HG02981 (cell line): ENCODE data around the gene CRACR2B.

Experiments used
- ATAC-seq: cut with Tn5 transposase; IDR thresholded peaks from one replicate; pipeline ENCODE4 v1.9.1; 2021; ENCODE audit warnings: mild to moderate bottlenecking, moderate library complexity; ENCODE audit not compliant: unreplicated experiment

The CRACR2B gene

GRCh38 chr11:837189-837989, 9.7 kb downstream of the CRACR2B start:
- ATAC-seq, result no peak

DNA sequence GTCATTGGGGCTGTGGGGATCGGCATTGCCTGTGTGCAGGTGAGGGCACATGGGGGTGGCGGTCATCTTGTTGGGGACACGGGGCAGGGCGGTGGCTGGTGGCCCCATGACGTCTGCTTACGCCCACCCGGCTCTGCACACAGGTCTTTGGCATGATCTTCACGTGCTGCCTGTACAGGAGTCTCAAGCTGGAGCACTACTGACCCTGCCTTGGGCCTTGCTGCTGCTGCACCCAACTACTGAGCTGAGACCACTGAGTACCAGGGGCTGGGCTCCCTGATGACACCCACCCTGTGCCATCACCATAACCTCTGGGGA, 10.2 kb downstream of the CRACR2B start:
- no peak for ATAC-seq

GRCh38 chr11:838441-839279, 10.9 kb downstream of the CRACR2B start:
- ATAC-seq, result no peak

GRCh38 chr11:839280-839623, 11.5 kb downstream of the CRACR2B start:
- ATAC-seq, result no peak

DNA sequence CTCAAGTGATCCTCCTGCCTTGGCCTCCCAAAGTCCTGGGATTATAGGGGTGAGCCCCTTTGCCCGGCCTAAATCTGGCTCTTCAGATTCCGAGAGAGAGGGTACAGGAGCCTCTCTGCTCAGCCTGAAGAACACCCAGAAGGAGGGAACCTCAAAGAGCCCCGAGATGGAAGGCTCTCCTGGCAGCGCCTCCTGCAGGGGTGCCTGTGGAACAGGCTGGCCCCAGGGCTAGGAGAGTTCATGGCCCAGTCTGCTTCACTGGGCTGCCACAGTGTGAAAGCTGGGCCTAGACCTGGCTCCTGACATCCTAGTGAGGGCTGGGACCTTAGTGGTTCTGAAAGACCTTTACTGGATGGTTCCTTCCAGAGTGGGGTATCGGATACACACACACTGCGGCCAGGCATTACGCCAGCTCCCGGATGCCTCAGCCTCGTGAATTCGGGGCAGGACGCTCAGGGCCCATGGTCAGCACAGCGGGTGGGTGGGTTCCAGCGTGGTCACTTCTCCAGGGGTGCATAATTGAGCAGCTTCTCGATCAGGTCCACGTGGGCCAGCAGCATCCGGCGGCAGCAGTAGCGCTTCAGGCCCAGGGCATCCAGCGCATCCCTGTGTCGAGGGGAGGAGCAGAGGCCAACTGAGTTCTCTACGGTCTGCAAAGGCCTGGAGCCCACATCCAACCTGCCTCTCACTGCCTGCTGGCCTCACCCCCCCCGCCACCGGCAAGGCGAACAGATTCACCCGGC, 12.3 kb downstream of the CRACR2B start:
- ATAC-seq, result no peak

DNA sequence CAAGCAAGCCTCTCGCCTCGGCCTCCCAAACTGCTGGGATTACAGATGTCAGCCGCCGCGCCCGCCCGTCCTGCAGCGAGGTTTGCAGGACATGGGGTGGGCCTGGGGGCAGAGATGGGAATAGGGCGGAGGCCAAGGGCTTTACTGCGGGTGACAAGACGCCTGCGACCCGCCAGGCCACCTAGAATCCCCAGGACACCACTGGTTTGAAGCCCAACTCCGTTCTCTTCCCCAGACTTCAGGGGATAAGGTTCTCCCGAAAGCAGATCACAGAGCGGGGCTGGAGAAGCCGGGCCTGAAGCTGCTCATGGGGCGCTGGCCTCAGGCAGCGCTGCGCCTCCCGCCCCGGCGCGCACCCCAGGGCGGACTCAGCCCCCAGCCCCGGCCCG, 14.3 kb downstream of the CRACR2B start:
- peak; percentile 18 for ATAC-seq

- peak; percentile 56 for ATAC-seq
Observed at GRCh38 chr11:842370-843002, 14.8 kb downstream of the CRACR2B start, which contains the start of the genes POLR2L and TSPAN4. POLR2L (minus strand) TSS chr11:842529; CDS start chr11:842508, 21 bp downstream. TSPAN4 (plus strand) TSS chr11:842852; CDS start chr11:850305, 7,453 bp downstream.

GRCh38 chr11:843086-843734, 15.5 kb downstream of the CRACR2B start:
- ATAC-seq, result peak; percentile 13

DNA sequence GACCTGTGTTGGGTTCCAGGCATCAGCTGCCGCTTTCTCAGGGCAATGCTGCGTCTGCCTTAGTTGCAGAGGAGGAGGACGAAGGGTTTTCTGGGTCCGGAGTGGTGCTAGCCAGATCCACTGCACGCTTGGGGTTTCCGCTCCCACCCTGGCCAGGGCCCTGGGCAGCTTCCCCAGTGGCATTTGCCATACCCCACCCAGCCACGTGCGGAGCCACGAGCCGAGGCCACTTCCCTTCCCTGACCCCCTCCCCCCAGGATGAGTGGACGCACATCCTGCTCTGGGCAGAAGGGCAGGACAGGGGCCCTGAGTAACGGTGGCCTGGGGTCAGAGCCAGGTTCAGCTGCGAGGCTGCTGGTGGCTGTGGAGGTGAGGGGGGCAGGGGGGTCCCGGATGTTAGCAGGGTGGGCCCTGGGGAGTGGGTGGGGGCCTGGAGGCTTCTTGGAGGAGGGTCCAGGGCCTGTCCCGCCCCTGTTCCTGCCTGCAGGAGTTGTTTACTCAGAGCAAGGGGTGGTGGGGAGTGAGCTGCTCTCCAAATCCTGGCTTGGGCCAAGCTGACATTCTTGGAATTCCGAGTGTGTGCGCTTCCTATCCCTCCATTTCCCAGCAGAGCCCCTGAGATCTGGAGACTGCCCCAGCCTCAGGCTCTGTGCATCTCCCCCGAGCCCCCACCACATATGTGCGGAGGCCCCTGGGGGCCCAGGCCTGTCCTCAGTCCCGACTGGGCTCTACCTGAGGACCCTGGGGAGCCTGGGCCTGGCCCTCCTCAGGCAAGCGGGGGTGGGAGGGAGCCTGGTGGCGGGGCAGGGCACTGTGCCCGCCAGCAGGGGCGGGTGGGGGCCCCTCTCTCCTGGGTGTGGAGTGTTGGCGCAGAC, 16.3 kb downstream of the CRACR2B start:
- no peak for ATAC-seq

DNA sequence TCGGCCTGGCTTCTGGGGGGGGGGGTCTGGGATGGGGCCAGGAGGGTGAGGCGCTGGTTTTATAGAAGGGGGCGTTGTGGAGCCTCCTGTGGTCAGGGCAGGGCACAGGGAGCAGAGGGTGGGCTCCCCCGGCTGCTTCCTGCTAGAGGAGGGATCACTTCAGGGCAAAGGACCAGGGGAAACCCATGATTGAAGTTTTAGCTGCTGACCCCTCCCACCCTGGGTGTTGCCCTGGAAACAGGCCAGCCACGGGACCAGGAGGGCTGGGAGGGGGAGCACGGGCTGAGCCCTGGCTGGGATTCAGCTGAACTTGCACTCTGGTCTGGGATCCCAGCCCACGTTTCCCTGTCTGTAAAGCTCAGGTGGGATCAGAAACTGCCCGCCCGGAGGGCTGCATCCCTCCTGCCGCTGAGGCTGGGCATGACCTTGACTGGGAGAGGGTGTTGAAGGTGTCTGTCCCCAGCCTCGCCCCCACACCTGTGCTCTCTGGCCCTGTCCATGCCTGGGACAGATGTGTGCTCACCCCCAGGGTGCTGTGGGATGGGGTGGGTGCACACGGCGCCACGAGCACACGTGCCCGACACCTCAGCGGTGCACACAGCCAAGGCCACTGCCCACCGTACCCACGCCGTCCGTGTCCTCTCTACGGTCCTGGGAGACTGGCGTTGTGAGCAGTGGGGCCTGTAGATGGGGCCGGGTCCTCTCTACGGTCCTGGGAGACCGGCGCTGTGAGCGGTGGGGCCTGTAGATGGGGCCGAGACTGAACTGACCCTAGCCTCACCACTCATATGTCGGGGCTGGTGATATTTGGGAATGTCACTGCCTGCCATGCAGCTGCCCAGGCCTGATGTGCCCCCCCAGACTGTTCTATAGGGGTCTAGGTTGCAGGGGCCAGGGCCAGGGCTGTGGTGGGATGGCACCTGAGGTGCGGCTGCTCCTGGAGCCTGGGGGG, 17.2 kb downstream of the CRACR2B start:
- ATAC-seq, result no peak

DNA sequence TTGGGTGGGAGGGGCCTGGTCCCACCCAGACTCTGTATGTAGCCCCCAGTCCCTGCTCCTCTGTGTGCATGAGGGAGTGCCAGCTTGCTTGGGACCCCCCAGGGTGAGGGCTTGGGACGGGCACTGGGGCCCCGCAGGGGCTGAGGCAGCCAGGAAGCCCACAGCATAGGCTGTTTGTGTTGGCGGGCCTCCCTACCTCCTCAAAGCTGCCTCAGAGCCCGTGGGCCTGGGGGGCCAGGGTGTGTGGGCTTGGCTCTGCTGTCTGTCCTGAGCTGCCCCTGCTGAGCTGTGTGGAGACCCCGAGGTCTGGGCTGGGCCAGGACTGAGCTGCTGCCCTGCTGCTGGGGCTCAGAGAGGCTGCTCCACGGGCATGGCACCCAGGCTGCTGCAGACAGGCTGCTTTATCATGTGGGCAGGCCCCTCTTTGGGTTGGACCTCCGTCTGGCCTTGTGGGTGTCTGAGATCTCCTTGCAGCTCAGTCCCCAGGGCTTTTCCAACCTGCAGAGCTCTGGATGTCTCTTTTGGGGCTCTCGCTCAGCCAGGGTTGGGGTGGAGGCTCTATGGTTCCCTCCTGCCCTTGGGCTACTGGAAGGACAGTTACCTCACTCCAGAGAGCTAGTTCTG, 18.3 kb downstream of the CRACR2B start:
- no peak for ATAC-seq

DNA sequence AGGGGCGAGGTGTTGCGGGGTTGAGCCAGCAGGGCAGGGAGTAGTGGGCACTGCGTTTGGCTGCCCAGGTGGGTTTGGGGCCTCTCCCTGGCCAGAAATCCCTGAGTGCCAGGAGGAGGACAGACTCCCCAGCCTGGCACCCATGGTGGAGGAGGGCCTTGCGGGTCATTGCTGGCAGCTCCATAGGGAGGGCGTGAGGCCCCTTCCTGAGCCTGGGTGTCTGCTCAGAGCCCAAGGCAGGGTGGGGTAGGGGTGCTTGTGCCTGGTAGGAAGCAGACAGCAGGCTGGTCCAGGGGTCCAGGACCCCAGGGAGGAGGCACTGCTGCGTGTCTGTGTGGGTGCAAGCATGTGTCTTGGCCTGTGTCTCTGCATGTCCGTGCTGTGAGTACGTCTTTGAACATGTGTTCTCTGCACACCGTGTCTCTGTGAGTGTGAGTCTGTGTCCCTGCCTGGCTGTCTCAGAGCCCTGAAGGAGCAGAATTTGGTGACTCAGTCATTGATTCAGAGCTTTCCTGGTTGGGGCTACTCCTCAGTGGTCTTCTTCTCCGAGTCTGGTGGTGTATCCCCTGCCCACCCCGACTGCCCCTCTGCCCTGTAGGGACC, 18.9 kb downstream of the CRACR2B start:
- no peak for ATAC-seq

GRCh38 chr11:847876-848275, 20.2 kb downstream of the CRACR2B start:
- no peak for ATAC-seq

DNA sequence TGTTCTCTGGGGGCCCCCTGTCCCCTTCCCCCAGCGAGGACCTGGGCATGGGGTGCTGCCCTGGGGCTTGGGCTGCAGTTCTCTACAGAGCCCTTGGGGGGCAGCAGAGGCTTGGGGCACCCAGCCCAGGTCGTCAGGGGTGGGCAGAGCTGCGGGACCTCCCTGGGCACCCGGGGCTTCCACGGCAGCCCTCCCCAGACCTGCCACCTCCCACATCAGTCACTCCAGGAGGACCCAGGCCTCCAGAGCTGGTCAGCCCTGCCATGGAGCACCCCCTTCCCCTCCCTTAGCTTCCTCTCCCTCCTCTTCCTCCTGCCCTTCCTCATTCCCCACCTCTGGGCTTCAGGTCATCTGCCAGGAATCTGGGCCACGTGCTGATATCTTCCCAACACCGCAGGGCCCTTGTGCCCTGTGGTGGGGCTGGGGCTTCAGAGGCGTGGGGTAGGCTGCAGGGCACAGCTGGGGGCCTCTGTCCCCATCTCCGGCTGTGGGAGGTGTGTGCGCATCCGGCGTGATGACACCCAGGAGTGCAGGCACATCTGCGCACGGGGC, 20.7 kb downstream of the CRACR2B start:
- ATAC-seq, result no peak

DNA sequence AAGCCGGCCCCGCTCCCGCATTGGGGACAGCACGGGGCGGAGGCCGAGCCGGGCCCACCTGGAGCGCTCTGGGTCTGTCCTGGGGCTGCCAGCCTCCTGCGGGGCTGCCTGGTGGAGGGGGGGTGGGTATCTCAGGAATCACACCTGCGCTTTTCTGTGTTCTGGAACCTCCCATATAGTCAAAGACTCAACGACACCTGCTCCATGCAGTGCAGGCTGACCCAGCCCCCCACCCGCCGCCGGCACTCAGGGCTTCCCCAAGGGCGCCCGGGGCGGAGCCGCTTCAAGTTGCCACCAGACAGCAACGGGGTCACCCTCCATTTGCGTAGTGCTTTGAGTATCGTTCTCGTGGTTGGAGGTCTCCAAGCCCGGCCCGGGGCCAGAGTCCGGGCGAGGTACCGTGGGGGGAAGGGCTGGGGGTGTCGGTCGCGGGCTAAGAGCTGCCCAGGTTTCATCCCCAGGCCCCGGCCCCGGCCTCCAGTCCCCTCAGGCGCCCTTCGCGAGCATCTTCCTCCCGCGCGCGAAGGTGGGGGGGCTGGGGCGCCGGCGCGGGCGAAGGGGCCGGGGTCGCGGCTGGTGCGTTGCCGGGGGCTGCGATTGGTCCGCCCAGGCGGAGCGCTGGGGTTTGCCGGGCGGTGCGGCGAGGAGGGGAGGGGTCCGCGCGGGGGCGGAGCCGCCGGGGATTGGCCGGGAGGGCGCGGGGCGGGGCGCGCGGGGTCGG, 21.5 kb downstream of the CRACR2B start:
- ATAC-seq, result no peak

DNA sequence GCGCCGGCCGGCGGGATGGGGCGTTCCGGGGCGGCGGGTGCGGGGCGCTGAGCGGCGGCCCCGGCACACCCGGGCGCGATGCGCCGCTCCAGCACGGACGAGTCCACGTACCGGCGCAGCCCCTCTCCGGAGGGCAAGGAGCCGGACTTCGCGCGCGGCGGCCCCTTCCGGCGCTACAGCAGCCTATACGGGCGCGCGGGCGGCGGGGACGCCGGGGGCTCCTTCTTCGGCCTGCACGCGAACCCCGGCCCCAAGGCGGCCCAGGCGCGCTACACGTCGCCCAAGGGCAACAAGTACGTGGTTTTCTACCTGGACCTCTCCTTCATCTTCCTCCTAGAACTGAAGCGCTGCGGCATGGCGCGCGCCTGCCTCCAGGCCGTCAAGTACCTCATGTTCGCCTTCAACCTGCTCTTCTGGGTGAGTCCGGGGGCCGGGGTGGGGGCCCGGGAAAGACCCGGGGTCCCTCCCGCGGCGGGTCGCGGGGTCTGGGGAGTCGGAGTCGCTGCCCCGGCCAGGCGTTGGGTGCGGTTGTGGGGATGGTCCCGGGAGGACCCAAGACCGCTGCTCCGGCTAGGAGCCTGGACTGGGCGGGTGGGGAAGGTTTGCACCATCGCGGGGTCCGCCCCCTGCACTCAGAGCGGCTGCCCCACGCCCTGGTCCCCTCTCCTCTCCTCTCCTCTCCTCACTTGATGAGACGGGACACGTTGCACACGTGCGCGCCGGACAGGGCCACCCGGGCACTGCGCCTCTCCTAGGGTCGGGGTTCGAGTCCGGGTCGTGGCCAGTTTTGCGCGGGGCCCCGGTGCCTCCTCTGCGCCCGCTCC, 22.4 kb downstream of the CRACR2B start:
- no peak for ATAC-seq
